ENCODE measurements around the gene REV1.

GRCh38 chr2:99445065-99445464 lies 44.8 kb downstream of the REV1 start:
- TF ChIP-seq RAD21 (IDR thresholded peaks at IDR 0.05; ENCODE audit: low read length) (no peak), RFX5 (IDR thresholded peaks at IDR 0.05; ENCODE audit: low read depth, low read length) (no peak), RCOR1 (IDR thresholded peaks at IDR 0.05; ENCODE audit: insufficient replicate concordance, low read length) (no peak), POLR2A (IDR thresholded peaks at IDR 0.05; ENCODE audit: low read depth, low read length) (no peak)
- TF ChIP-seq, protein P1, sequence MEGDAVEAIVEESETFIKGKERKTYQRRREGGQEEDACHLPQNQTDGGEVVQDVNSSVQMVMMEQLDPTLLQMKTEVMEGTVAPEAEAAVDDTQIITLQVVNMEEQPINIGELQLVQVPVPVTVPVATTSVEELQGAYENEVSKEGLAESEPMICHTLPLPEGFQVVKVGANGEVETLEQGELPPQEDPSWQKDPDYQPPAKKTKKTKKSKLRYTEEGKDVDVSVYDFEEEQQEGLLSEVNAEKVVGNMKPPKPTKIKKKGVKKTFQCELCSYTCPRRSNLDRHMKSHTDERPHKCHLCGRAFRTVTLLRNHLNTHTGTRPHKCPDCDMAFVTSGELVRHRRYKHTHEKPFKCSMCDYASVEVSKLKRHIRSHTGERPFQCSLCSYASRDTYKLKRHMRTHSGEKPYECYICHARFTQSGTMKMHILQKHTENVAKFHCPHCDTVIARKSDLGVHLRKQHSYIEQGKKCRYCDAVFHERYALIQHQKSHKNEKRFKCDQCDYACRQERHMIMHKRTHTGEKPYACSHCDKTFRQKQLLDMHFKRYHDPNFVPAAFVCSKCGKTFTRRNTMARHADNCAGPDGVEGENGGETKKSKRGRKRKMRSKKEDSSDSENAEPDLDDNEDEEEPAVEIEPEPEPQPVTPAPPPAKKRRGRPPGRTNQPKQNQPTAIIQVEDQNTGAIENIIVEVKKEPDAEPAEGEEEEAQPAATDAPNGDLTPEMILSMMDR (conservative IDR thresholded peaks at IDR 0.05; ENCODE audit: low read depth, low read length), result no peak
